ENCODE results near the gene COL8A2.

DNA sequence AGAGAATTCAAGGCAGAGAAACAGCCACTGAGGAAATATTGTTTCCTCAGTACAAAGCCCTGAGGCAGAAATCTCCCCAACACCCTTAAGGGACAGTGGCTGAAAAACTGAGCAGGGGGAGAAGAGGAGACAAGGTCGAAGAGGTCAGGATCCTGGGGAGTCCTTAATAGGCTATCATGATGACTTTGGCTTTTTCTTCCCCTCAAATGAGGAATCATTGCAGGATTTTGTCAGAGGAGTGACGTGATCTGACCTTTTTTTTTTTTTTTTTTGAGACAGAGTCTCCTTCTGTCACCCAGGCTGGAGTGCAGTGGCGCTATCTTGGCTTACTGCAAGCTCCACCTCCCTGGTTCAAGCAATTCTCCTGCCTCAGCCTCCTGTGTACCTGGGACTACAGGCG lies 41.1 kb upstream of the COL8A2 start:
- TF ChIP-seq, protein P1, sequence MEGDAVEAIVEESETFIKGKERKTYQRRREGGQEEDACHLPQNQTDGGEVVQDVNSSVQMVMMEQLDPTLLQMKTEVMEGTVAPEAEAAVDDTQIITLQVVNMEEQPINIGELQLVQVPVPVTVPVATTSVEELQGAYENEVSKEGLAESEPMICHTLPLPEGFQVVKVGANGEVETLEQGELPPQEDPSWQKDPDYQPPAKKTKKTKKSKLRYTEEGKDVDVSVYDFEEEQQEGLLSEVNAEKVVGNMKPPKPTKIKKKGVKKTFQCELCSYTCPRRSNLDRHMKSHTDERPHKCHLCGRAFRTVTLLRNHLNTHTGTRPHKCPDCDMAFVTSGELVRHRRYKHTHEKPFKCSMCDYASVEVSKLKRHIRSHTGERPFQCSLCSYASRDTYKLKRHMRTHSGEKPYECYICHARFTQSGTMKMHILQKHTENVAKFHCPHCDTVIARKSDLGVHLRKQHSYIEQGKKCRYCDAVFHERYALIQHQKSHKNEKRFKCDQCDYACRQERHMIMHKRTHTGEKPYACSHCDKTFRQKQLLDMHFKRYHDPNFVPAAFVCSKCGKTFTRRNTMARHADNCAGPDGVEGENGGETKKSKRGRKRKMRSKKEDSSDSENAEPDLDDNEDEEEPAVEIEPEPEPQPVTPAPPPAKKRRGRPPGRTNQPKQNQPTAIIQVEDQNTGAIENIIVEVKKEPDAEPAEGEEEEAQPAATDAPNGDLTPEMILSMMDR (tag by site-specific recombination; IDR thresholded peaks at IDR 0.05) = no peak
- TF ChIP-seq ZNF311 (tag by site-specific recombination; IDR thresholded peaks at IDR 0.05; ENCODE audit: borderline replicate concordance) = no peak
- no peak for TF ChIP-seq ZNF146 (tag by site-specific recombination; IDR thresholded peaks at IDR 0.05)
- no peak for TF ChIP-seq ZNF391 (tag by site-specific recombination; IDR thresholded peaks at IDR 0.05; ENCODE audit: borderline replicate concordance, low read depth)
- TF ChIP-seq YY1 (tag by site-specific recombination; IDR thresholded peaks at IDR 0.05) = no peak
